Liver (tissue), 9 donors: Measurements from ENCODE around the gene TIGIT. TPM values are rescaled to one million over a fixed set of nuclear protein-coding genes. Genes with fewer than 3 reads are reported as not detected.

Source experiments
- DNase-seq: peaks from one replicate; pipeline ENCODE4 v3.0.0-alpha.2; 2017; ENCODE audit warnings: low spot score
- H3K27ac ChIP-seq, 2 donors: one replicate each; pipeline ENCODE4 v1.7.0; 2013; ENCODE audit warnings: inconsistent platforms in 2 of 2, low read length in 2 of 2, control low read depth in 1 of 2, low read depth in 1 of 2, mild to moderate bottlenecking in 1 of 2
- H3K27me3 ChIP-seq, 4 donors: one replicate each; pipeline versions ENCODE4 v1.6.1 to v1.7.0; 2013; ENCODE audit warnings: low read length in 3 of 4, inconsistent platforms in 1 of 4, mild to moderate bottlenecking in 1 of 4, moderate library complexity in 1 of 4; ENCODE audit not compliant: control insufficient read depth in 4 of 4, insufficient read depth in 4 of 4
- H3K36me3 ChIP-seq, 4 donors: one replicate each; pipeline versions ENCODE4 v1.6.1 to v1.7.0; 2013; ENCODE audit warnings: low read length in 3 of 4, mild to moderate bottlenecking in 3 of 4, low read depth in 1 of 4, moderate library complexity in 1 of 4; ENCODE audit not compliant: control insufficient read depth in 4 of 4, insufficient read depth in 3 of 4
- H3K4me1 ChIP-seq, 4 donors: one replicate each; pipeline versions ENCODE4 v1.6.1 to v1.7.0; 2013; ENCODE audit warnings: low read length in 3 of 4, mild to moderate bottlenecking in 3 of 4, moderate library complexity in 1 of 4; ENCODE audit not compliant: control insufficient read depth in 4 of 4, insufficient read depth in 4 of 4
- H3K4me3 ChIP-seq, 3 donors: one replicate each; pipeline versions ENCODE4 v1.6.1 to v1.7.0; 2013; ENCODE audit warnings: low read length in 3 of 3, control low read depth in 1 of 3, low read depth in 1 of 3, mild to moderate bottlenecking in 1 of 3
- H3K9ac ChIP-seq, 2 donors: one replicate each; pipeline ENCODE4 v1.7.0; 2013; ENCODE audit warnings: low read length in 2 of 2, mild to moderate bottlenecking in 2 of 2, moderate library complexity in 2 of 2, control low read depth in 1 of 2, low read depth in 1 of 2
- H3K9me3 ChIP-seq, 4 donors: one replicate each; pipeline versions ENCODE4 v1.6.1 to v1.7.0; 2013; ENCODE audit warnings: low read length in 3 of 4; ENCODE audit not compliant: control insufficient read depth in 4 of 4
- ATF3 ChIP-seq: IDR thresholded peaks from 2 replicates; pipeline ENCODE4 v1.6.1; 2016; ENCODE audit warnings: antibody characterized with exemption
- CTCF ChIP-seq: fragments of 150-350 bp; IDR thresholded peaks from 2 replicates; pipeline ENCODE4 v1.5.1; 2017; ENCODE audit warnings: improper control_type of control experiment, low read depth, low read length; ENCODE audit not compliant: missing input control
- EGR1 ChIP-seq, 2 donors: IDR thresholded peaks; 2 replicates each; pipeline ENCODE4 v1.6.1; 2016 to 2018; ENCODE audit warnings: antibody characterized with exemption in 2 of 2, low read depth in 2 of 2
- FOXA1 ChIP-seq: IDR thresholded peaks from 2 replicates; pipeline ENCODE4 v1.6.1; 2016; ENCODE audit warnings: antibody characterized with exemption
- FOXA2 ChIP-seq: IDR thresholded peaks from 2 replicates; pipeline ENCODE4 v1.6.1; 2016; ENCODE audit warnings: antibody characterized with exemption
- GABPA ChIP-seq, 2 donors: IDR thresholded peaks in 1 of 2; conservative IDR thresholded peaks in 1 of 2; 2 replicates each; pipeline ENCODE4 v1.6.1; 2016; ENCODE audit warnings: antibody characterized with exemption in 2 of 2, mild to moderate bottlenecking in 1 of 2, moderate library complexity in 1 of 2
- HNF4A ChIP-seq, 2 donors: conservative IDR thresholded peaks; 2 replicates each; pipeline ENCODE4 v1.6.1; 2016; ENCODE audit warnings: antibody characterized with exemption in 2 of 2, mild to moderate bottlenecking in 2 of 2
- HNF4G ChIP-seq: IDR thresholded peaks from 2 replicates; pipeline ENCODE4 v1.6.1; 2016; ENCODE audit warnings: antibody characterized with exemption
- JUND ChIP-seq, 2 donors: IDR thresholded peaks; 2 replicates each; pipeline ENCODE4 v1.6.1; 2016; ENCODE audit warnings: antibody characterized with exemption in 2 of 2
- MAX ChIP-seq: IDR thresholded peaks from 2 replicates; pipeline ENCODE4 v1.6.1; 2016; ENCODE audit warnings: antibody characterized with exemption
- NR2F2 ChIP-seq: IDR thresholded peaks from 2 replicates; pipeline ENCODE4 v1.6.1; 2016; ENCODE audit warnings: antibody characterized with exemption
- RAD21 ChIP-seq, 2 donors: IDR thresholded peaks; 2 replicates each; pipeline ENCODE4 v1.6.1; 2016; ENCODE audit warnings: antibody characterized with exemption in 2 of 2, mild to moderate bottlenecking in 2 of 2
- REST ChIP-seq: IDR thresholded peaks from 2 replicates; pipeline ENCODE4 v1.6.1; 2016; ENCODE audit warnings: antibody characterized with exemption, mild to moderate bottlenecking
- RXRA ChIP-seq, 2 donors: IDR thresholded peaks; 2 replicates each; pipeline ENCODE4 v1.6.1; 2017 to 2018; ENCODE audit warnings: antibody characterized with exemption in 2 of 2, mild to moderate bottlenecking in 1 of 2
- SP1 ChIP-seq: IDR thresholded peaks from 2 replicates; pipeline ENCODE4 v1.6.1; 2018; ENCODE audit warnings: antibody characterized with exemption, mild to moderate bottlenecking
- TAF1 ChIP-seq: conservative IDR thresholded peaks from 2 replicates; pipeline ENCODE4 v1.6.1; 2016; ENCODE audit warnings: antibody characterized with exemption, mild to moderate bottlenecking
- YY1 ChIP-seq: IDR thresholded peaks from 2 replicates; pipeline ENCODE4 v1.6.1; 2016; ENCODE audit warnings: antibody characterized with exemption, mild to moderate bottlenecking
- ZBTB33 ChIP-seq: IDR thresholded peaks from 2 replicates; pipeline ENCODE4 v1.6.1; 2016; ENCODE audit warnings: antibody characterized with exemption
- WGBS: extraction: QIAGEN DNeasy Blood & Tissue Kit; methylation state at CpG from one replicate; pipeline ENCODE4 v1.1.7; 2013; 5-methylcytosine and 5-hydroxymethylcytosine counted together
- polyA plus RNA-seq, 2 donors: library from polyadenylated mRNA; stranded (reverse) in 1 of 2; unstranded in 1 of 2; fragments of 200-250 nt in 1 of 2; fragments of >200 nt in 1 of 2; fragmentation: Nextera tagmentation in 1 of 2; extraction: Ambion mirVana in 1 of 2; gene quantifications; one replicate each; pipeline versions ENCODE4 v1.2.1 to v1.2.3, GENCODE V29; 2013 to 2015
- total RNA-seq, 2 donors: library from RNA; depleted of rRNA; stranded (reverse); fragments of >200 nt; gene quantifications; one replicate each; pipeline ENCODE4 v1.2.3, GENCODE V29; 2014
- donor health status: healthy.
- donor health status: healthy.
- donor health status: healthy.
- donor health status: healthy.
- donor health status: healthy.

TIGIT gene
- total and polyA plus RNA-seq, 4 donors, result 0.06 to 0.92 (median 0.38) TPM

- WGBS, result 98% methylated on average over 24 of the region's 24 CpGs
- Histone ChIP-seq H3K27me3 (no peaks in the 10 kb centered on the region), H3K9me3 (peaks cover 0 to 4% (median 0%) of the 10 kb centered on the region in 4 donors), H3K36me3 (peaks cover 7 to 32% (median 26%) of the 10 kb centered on the region in 4 donors), H3K27ac (no peak overlapping the region), H3K9ac (no peak overlapping the region), H3K4me1 (no peaks in the 10 kb centered on the region), H3K4me3 (no peak overlapping the region)
- no peak for DNase-seq
- TF ChIP-seq FOXA2 (no peak), RAD21 (IDR thresholded peaks at IDR 0.05) (no peak), RXRA (IDR thresholded peaks at IDR 0.05) (no peak), NR2F2 (no peak), ATF3 (no peak), CTCF (no peak), JUND (IDR thresholded peaks at IDR 0.05) (no peak), EGR1 (IDR thresholded peaks at IDR 0.05; ENCODE audit: low read depth in 2 of 2) (no peak), TAF1 (no peak), HNF4G (no peak), GABPA (IDR thresholded peaks at IDR 0.05 in 1 of 2, conservative IDR thresholded peaks at IDR 0.05 in 1 of 2) (no peak), YY1 (no peak)
Observed at GRCh38 chr3:114350690-114351089, 56.9 kb downstream of the TIGIT start.

GRCh38 chr3:114351123-114351821 is 57.4 kb downstream of the TIGIT start:
- no peak overlapping the region for H3K9ac ChIP-seq
- no peaks in the 10 kb centered on the region for H3K4me1 ChIP-seq
- no peak for DNase-seq
- H3K36me3 ChIP-seq, result peaks cover 9 to 31% (median 25%) of the 10 kb centered on the region in 4 donors
- peaks cover 0 to 4% (median 0%) of the 10 kb centered on the region in 4 donors for H3K9me3 ChIP-seq
- no peak overlapping the region for H3K4me3 ChIP-seq
- H3K27me3 ChIP-seq, result no peaks in the 10 kb centered on the region
- no peak overlapping the region for H3K27ac ChIP-seq
- TF ChIP-seq ATF3 (no peak), CTCF (no peak), HNF4G (no peak), FOXA1 (no peak), SP1 (no peak), RXRA (IDR thresholded peaks at IDR 0.05) (no peak), RAD21 (IDR thresholded peaks at IDR 0.05) (no peak), HNF4A (conservative IDR thresholded peaks at IDR 0.05) (no peak), FOXA2 (no peak), REST (no peak), JUND (IDR thresholded peaks at IDR 0.05) (no peak), NR2F2 (no peak), YY1 (no peak), MAX (no peak), TAF1 (no peak), EGR1 (IDR thresholded peaks at IDR 0.05; ENCODE audit: low read depth in 2 of 2) (no peak), GABPA (IDR thresholded peaks at IDR 0.05 in 1 of 2, conservative IDR thresholded peaks at IDR 0.05 in 1 of 2) (no peak), ZBTB33 (no peak)
- 98% methylated on average over 64 of the region's 64 CpGs for WGBS
